ENCODE measurements around the gene HEXIM2.

GRCh38 chr17:45143767-45144198, 17.9 kb upstream of the HEXIM2 start:
- TF ChIP-seq CTCF (IDR thresholded peaks at IDR 0.05) = no peak
- TF ChIP-seq POLR2AphosphoS5 (IDR thresholded peaks at IDR 0.05; ENCODE audit: low read depth, low read length) = no peak
